PC-9 (cell line): ENCODE results near the gene EXOSC6. TPM values are rescaled to one million over a fixed set of nuclear protein-coding genes. Genes with fewer than 3 reads are reported as not detected.
"Not testable (repeated sequence)": the region's sequence is repeated elsewhere in the genome, so short reads cannot be mapped to it uniquely, and the experiment has no call there.

Experiments
- BruUV-seq: library from RNA; stranded (reverse); fragments of 400-500 nt; replicated peaks from 2 replicates; lab custom pipeline; 2021; lab: Mats Ljungman, UMichigan
- CTCF ChIA-PET: fragments of 300-600 bp; sonication (Branson Sonifier 250); formaldehyde crosslinking; loops from one replicate; lab custom pipeline; 2022; ENCODE audit warnings: antibody characterized with exemption; lab: Charles Lee
- POLR2A ChIA-PET: fragments of 300-600 bp; sonication (Branson Sonifier 250); formaldehyde crosslinking; loops from one replicate; lab custom pipeline; 2022; ENCODE audit warnings: antibody characterized with exemption; ENCODE audit not compliant: unreplicated experiment; lab: Charles Lee
- DNase-seq, 2 experiments: peaks; one replicate each; pipeline versions ENCODE4 v3.0.0 to v3.0.0-alpha.2; 2015 to 2022; ENCODE audit warnings: mixed read lengths in 1 of 2
- H2AFZ ChIP-seq: fragments of 200-600 bp; sonication (generic); 2 replicates; pipeline ENCODE4 v1.8.1; 2017; ENCODE audit warnings: antibody characterized with exemption
- H3F3A ChIP-seq: fragments of 200-600 bp; sonication (generic); 2 replicates; pipeline ENCODE4 v1.8.1; 2017; ENCODE audit warnings: antibody characterized with exemption, mild to moderate bottlenecking, low read depth; ENCODE audit not compliant: insufficient read depth
- H3K27ac ChIP-seq: fragments of 200-600 bp; sonication (generic); 2 replicates; pipeline ENCODE4 v1.6.1; 2016; ENCODE audit warnings: mixed run types
- H3K27me3 ChIP-seq: fragments of 200-600 bp; sonication (generic); 2 replicates; pipeline ENCODE4 v1.6.1; 2016; ENCODE audit warnings: low read depth, mixed run types; ENCODE audit not compliant: insufficient read depth
- H3K36me3 ChIP-seq: fragments of 200-600 bp; sonication (generic); 2 replicates; pipeline ENCODE4 v1.6.1; 2016; ENCODE audit warnings: low read depth, mixed run types
- H3K4me1 ChIP-seq: fragments of 200-600 bp; sonication (generic); replicated peaks from 2 replicates; pipeline ENCODE4 v1.6.1; 2016; ENCODE audit warnings: mixed run types; ENCODE audit not compliant: insufficient read depth
- H3K4me2 ChIP-seq: fragments of 200-600 bp; sonication (generic); 2 replicates; pipeline ENCODE4 v1.6.1; 2017; ENCODE audit warnings: mixed run types
- H3K4me3 ChIP-seq: fragments of 200-600 bp; sonication (generic); 2 replicates; pipeline ENCODE4 v1.6.1; 2016; ENCODE audit warnings: mixed run types
- H3K79me2 ChIP-seq: fragments of 200-600 bp; sonication (generic); 2 replicates; pipeline ENCODE4 v1.6.1; 2017; ENCODE audit warnings: low read depth, mixed run types
- H3K9me2 ChIP-seq: fragments of 200-600 bp; sonication (generic); 2 replicates; pipeline ENCODE4 v1.8.1; 2017; ENCODE audit warnings: mild to moderate bottlenecking; ENCODE audit not compliant: insufficient read depth
- H3K9me3 ChIP-seq: fragments of 200-600 bp; sonication (generic); 2 replicates; pipeline ENCODE4 v1.8.1; 2016; ENCODE audit warnings: low read depth; ENCODE audit not compliant: insufficient read depth
- H4K20me1 ChIP-seq: fragments of 200-600 bp; sonication (generic); 2 replicates; pipeline ENCODE4 v1.8.1; 2017; ENCODE audit not compliant: insufficient read depth
- intact Hi-C: fragments of 100-400 bp; cut with micrococcal nuclease; formaldehyde crosslinking; loops from one replicate; pipeline ENCODE4 v1.10.0; 2022; ENCODE audit not compliant: unreplicated experiment
- total RNA-seq: library from RNA; stranded (reverse); gene quantifications from 2 replicates; pipeline ENCODE4 v1.2.3, GENCODE V29; 2021

The EXOSC6 gene
- total RNA-seq, 1 experiment from 2014 or later: 16.5 TPM

DNA sequence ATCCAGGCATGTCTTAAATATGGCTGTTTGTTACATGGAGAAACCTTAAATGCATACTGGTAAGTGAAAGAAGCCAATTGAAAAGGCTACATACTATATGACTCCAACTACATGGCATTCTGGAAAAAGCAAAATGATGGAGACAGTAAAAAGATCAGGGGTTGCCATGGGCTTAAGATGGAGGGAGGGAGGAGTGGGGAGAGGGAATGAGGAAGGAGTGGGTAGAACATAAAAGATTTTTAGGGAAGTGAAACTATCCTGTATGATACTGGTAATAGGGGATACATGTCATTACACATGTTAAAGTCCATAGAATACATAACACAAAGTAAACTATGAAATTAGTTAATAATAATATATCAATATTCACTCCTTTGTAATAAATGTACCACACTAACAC lies 13.0 kb downstream of the EXOSC6 start:
- intact Hi-C loops, CTCF ChIA-PET: not testable (repeated sequence)

GRCh38 chr16:70231831-70232230 lies 19.9 kb downstream of the EXOSC6 start:
- intact Hi-C loops, H3K79me2 ChIP-seq, H3K4me1 ChIP-seq, H3K36me3 ChIP-seq, DNase-seq, H4K20me1 ChIP-seq, H3K4me3 ChIP-seq, H3K9me2 ChIP-seq, H3K27ac ChIP-seq, H3K27me3 ChIP-seq, BruUV-seq, H3F3A ChIP-seq, H3K4me2 ChIP-seq, POLR2A ChIA-PET, H2AFZ ChIP-seq, CTCF ChIA-PET, H3K9me3 ChIP-seq: not testable (repeated sequence)

More for the DNA sequence above, 13.0 kb downstream of the EXOSC6 start:
- H2AFZ ChIP-seq, BruUV-seq, H3F3A ChIP-seq, H3K27ac ChIP-seq, H4K20me1 ChIP-seq, H3K9me2 ChIP-seq, POLR2A ChIA-PET, DNase-seq, H3K27me3 ChIP-seq, H3K36me3 ChIP-seq, H3K9me3 ChIP-seq, H3K4me3 ChIP-seq, H3K79me2 ChIP-seq, H3K4me2 ChIP-seq, H3K4me1 ChIP-seq: not testable (repeated sequence)

DNA sequence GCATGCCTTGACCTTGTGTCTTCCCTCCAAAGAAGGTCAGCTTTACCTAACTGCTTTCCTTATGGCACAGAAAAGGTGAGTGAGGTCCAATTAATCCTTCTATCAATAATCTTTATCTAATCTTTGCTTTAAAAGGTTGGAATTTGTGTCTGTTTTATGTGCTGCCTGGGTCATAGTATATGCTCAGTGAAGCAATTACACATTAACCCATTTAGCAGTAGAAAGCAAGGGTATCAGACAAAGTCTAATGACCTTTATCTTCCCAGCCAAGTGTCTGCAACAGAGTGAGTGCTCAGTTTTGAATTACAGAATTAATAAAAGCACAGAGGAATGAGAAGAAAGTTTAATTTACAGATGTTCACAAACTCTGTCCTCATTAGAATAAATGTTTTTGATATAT lies 25.7 kb downstream of the EXOSC6 start:
- H3K27me3 ChIP-seq, CTCF ChIA-PET, intact Hi-C loops: not testable (repeated sequence)

GRCh38 chr16:70225430-70225829 lies 26.3 kb downstream of the EXOSC6 start:
- BruUV-seq, H3K79me2 ChIP-seq, H3K27ac ChIP-seq, DNase-seq, H3K4me3 ChIP-seq, H3K4me2 ChIP-seq, H3K9me2 ChIP-seq, H3K9me3 ChIP-seq, H4K20me1 ChIP-seq, H3K4me1 ChIP-seq, H2AFZ ChIP-seq, H3F3A ChIP-seq, intact Hi-C loops, H3K36me3 ChIP-seq, POLR2A ChIA-PET, H3K27me3 ChIP-seq, CTCF ChIA-PET: not testable (repeated sequence)

More for the DNA sequence above, 25.7 kb downstream of the EXOSC6 start:
- H3K36me3 ChIP-seq, POLR2A ChIA-PET, H3K27ac ChIP-seq, H3K4me1 ChIP-seq, H2AFZ ChIP-seq, H3K4me2 ChIP-seq, H3K79me2 ChIP-seq, H3F3A ChIP-seq, H3K9me2 ChIP-seq, H3K9me3 ChIP-seq, DNase-seq, H3K4me3 ChIP-seq, H4K20me1 ChIP-seq, BruUV-seq: not testable (repeated sequence)

DNA sequence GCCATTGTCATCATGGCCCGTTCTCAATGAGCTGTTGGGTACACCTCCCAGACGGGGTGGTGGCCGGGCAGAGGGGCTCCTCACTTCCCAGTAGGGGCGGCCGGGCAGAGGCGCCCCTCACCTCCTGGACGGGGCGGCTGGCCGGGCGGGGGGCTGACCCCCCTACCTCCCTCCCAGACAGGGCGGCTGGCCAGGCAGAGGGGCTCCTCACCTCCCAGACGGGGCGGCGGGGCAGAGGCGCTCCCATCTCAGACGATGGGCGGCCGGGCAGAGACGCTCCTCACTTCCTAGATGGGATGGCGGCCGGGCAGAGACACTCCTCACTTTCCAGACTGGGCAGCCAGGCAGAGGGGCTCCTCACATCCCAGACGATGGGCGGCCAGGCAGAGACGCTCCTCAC lies 27.1 kb downstream of the EXOSC6 start:
- H3K79me2 ChIP-seq, H3K4me1 ChIP-seq, H2AFZ ChIP-seq, H3K9me3 ChIP-seq, H3K27me3 ChIP-seq, H3K27ac ChIP-seq, CTCF ChIA-PET, H3K4me3 ChIP-seq, H3K9me2 ChIP-seq, H3F3A ChIP-seq, intact Hi-C loops, H3K4me2 ChIP-seq, BruUV-seq, POLR2A ChIA-PET, H3K36me3 ChIP-seq, H4K20me1 ChIP-seq, DNase-seq: not testable (repeated sequence)

- intact Hi-C loops, H3K27ac ChIP-seq, H2AFZ ChIP-seq, H3K36me3 ChIP-seq, BruUV-seq, DNase-seq, CTCF ChIA-PET, H3K4me2 ChIP-seq, H3K27me3 ChIP-seq, H3K4me1 ChIP-seq, H3K9me2 ChIP-seq, H3F3A ChIP-seq, H3K79me2 ChIP-seq, H3K9me3 ChIP-seq, H4K20me1 ChIP-seq, H3K4me3 ChIP-seq, POLR2A ChIA-PET: not testable (repeated sequence)
These were observed 27.7 kb downstream of the EXOSC6 start for GRCh38 chr16:70223971-70224513.

- H3K9me3 ChIP-seq, H3K79me2 ChIP-seq, H3F3A ChIP-seq, H2AFZ ChIP-seq, CTCF ChIA-PET, DNase-seq, H3K27ac ChIP-seq, H3K4me1 ChIP-seq, H3K4me3 ChIP-seq, H3K4me2 ChIP-seq, H3K27me3 ChIP-seq, H3K9me2 ChIP-seq, BruUV-seq, H4K20me1 ChIP-seq, H3K36me3 ChIP-seq, POLR2A ChIA-PET, intact Hi-C loops: not testable (repeated sequence)
These were observed 28.5 kb downstream of the EXOSC6 start for GRCh38 chr16:70223216-70223615.
